IMR-90 (cell line): ENCODE results near the gene SYT2. TPM values are rescaled to one million over a fixed set of nuclear protein-coding genes. Genes with fewer than 3 reads are reported as not detected.

ENCODE experiments used
- ATAC-seq: fragments of 200-7000 bp; cut with Tn5 transposase; 2 replicates; pipeline ENCODE4 v1.9.1; 2020; ENCODE audit warnings: low read depth, mild to moderate bottlenecking, moderate library complexity
- BruUV-seq: library from RNA; stranded (reverse); fragments of 400-500 nt; replicated peaks from 2 replicates; lab custom pipeline; 2021; lab: Mats Ljungman, UMichigan
- CTCF ChIA-PET: fragments of 300-600 bp; formaldehyde crosslinking; extraction: SDS; loops from one replicate; lab custom pipeline; 2021; ENCODE audit warnings: antibody characterized with exemption; lab: Yijun Ruan, JAX
- POLR2A ChIA-PET: fragments of 300-600 bp; sonication (Branson Sonifier 250); formaldehyde crosslinking; loops from one replicate; lab custom pipeline; 2022; ENCODE audit warnings: antibody characterized with exemption; ENCODE audit not compliant: unreplicated experiment; lab: Charles Lee
- DNase-seq: peaks from one replicate; pipeline ENCODE4 v3.0.0; 2013
- H2AFZ ChIP-seq: replicated peaks from 2 replicates; pipeline ENCODE3; 2013; ENCODE audit warnings: low read length, mild to moderate bottlenecking; ENCODE audit not compliant: poor library complexity
- H2AK5ac ChIP-seq: 2 replicates; pipeline ENCODE4 v1.6.1; 2013; ENCODE audit warnings: low read depth, low read length, inconsistent platforms
- H2AK9ac ChIP-seq: replicated peaks from 2 replicates; pipeline ENCODE3; 2013; ENCODE audit warnings: mild to moderate bottlenecking, low read depth, low read length, moderate library complexity; ENCODE audit not compliant: poor library complexity
- H2BK120ac ChIP-seq: 2 replicates; pipeline ENCODE4 v1.6.1; 2013; ENCODE audit warnings: low read depth, low read length, inconsistent platforms
- H2BK15ac ChIP-seq: 3 replicates; pipeline ENCODE4 v1.6.1; 2013; ENCODE audit warnings: low read depth, low read length, inconsistent platforms
- H2BK20ac ChIP-seq: 2 replicates; pipeline ENCODE4 v1.6.1; 2013; ENCODE audit warnings: low read depth, mild to moderate bottlenecking, inconsistent platforms, low read length, moderate library complexity
- H2BK5ac ChIP-seq: 2 replicates; pipeline ENCODE4 v1.6.1; 2013; ENCODE audit warnings: mild to moderate bottlenecking, low read depth, low read length, inconsistent platforms; ENCODE audit not compliant: poor library complexity, severe bottlenecking
- H3K14ac ChIP-seq: replicated peaks from 2 replicates; pipeline ENCODE4 v1.6.1; 2013; ENCODE audit warnings: low read depth, low read length, inconsistent platforms
- H3K18ac ChIP-seq: 2 replicates; pipeline ENCODE4 v1.6.1; 2013; ENCODE audit warnings: low read depth, low read length, control low read depth
- H3K23ac ChIP-seq: 2 replicates; pipeline ENCODE4 v1.6.1; 2013; ENCODE audit warnings: low read depth, low read length, inconsistent platforms
- H3K27ac ChIP-seq: 2 replicates; pipeline ENCODE4 v1.5.1; 2013; ENCODE audit warnings: mild to moderate bottlenecking, control low read depth, low read length; ENCODE audit not compliant: insufficient read depth
- H3K27me3 ChIP-seq: 2 replicates; pipeline ENCODE4 v1.6.1; 2013; ENCODE audit warnings: low read length; ENCODE audit not compliant: control insufficient read depth, insufficient read depth
- H3K36me3 ChIP-seq: 2 replicates; pipeline ENCODE4 v1.6.1; 2013; ENCODE audit warnings: low read length, mixed read lengths; ENCODE audit not compliant: control insufficient read depth, insufficient read depth
- H3K4ac ChIP-seq: 2 replicates; pipeline ENCODE4 v1.6.1; 2013; ENCODE audit warnings: low read depth, low read length, inconsistent platforms
- H3K4me1 ChIP-seq: 2 replicates; pipeline ENCODE4 v1.6.1; 2013; ENCODE audit warnings: low read length, mixed read lengths; ENCODE audit not compliant: control insufficient read depth, insufficient read depth
- H3K4me2 ChIP-seq: 2 replicates; pipeline ENCODE4 v1.6.1; 2013; ENCODE audit warnings: low read depth, mild to moderate bottlenecking, control low read depth, low read length, moderate library complexity
- H3K4me3 ChIP-seq: 2 replicates; pipeline ENCODE4 v1.5.1; 2013; ENCODE audit warnings: low read depth, mild to moderate bottlenecking, control low read depth, low read length, moderate library complexity; ENCODE audit not compliant: insufficient read depth
- H3K56ac ChIP-seq: 2 replicates; pipeline ENCODE4 v1.6.1; 2013; ENCODE audit warnings: low read length, inconsistent platforms; ENCODE audit not compliant: insufficient read depth; ENCODE audit errors: extremely low read depth
- H3K79me1 ChIP-seq, 2 experiments: 2 replicates each; pipeline ENCODE4 v1.6.1; 2013; ENCODE audit warnings: low read length in 2 of 2, inconsistent platforms in 1 of 2, low read depth in 1 of 2
- H3K9ac ChIP-seq: 2 replicates; pipeline ENCODE4 v1.6.1; 2013; ENCODE audit warnings: low read depth, low read length, control low read depth
- H3K9me1 ChIP-seq: 2 replicates; pipeline ENCODE4 v1.6.1; 2013; ENCODE audit warnings: low read length, inconsistent platforms; ENCODE audit not compliant: insufficient read depth
- H3K9me3 ChIP-seq: 2 replicates; pipeline ENCODE4 v1.6.1; 2013; ENCODE audit warnings: low read length; ENCODE audit not compliant: control insufficient read depth, insufficient read depth
- H4K20me1 ChIP-seq: 2 replicates; pipeline ENCODE4 v1.6.1; 2013; ENCODE audit warnings: low read length, inconsistent platforms; ENCODE audit not compliant: insufficient read depth
- H4K5ac ChIP-seq: 2 replicates; pipeline ENCODE4 v1.6.1; 2013; ENCODE audit warnings: mild to moderate bottlenecking, low read depth, low read length, control low read depth
- H4K8ac ChIP-seq, 2 experiments: 2 replicates each; pipeline ENCODE4 v1.6.1; 2013; ENCODE audit warnings: low read depth in 2 of 2, low read length in 2 of 2, control low read depth in 1 of 2, inconsistent platforms in 1 of 2
- H4K91ac ChIP-seq: 2 replicates; pipeline ENCODE4 v1.6.1; 2013; ENCODE audit warnings: low read depth, low read length, inconsistent platforms; ENCODE audit not compliant: insufficient read depth
- BHLHE40 ChIP-seq: fragments of 150-350 bp; IDR thresholded peaks from 2 replicates; pipeline ENCODE4 v1.6.1; 2016; ENCODE audit warnings: mild to moderate bottlenecking, low read depth, low read length
- FOS ChIP-seq: fragments of 150-350 bp; IDR thresholded peaks from 2 replicates; pipeline ENCODE4 v1.6.1; 2016; ENCODE audit warnings: low read depth, low read length
- MAZ ChIP-seq: IDR thresholded peaks from 2 replicates; pipeline ENCODE4 v1.6.1; 2012; ENCODE audit warnings: low read depth, mild to moderate bottlenecking, low read length, improper control_type of control experiment, moderate library complexity, borderline replicate concordance
- MXI1 ChIP-seq: IDR thresholded peaks from 2 replicates; pipeline ENCODE4 v1.6.1; 2012; ENCODE audit warnings: low read depth, mild to moderate bottlenecking, low read length, moderate library complexity, borderline replicate concordance
- RAD21 ChIP-seq: IDR thresholded peaks from 2 replicates; pipeline ENCODE4 v1.6.1; 2012; ENCODE audit warnings: low read length, improper control_type of control experiment
- SMC3 ChIP-seq: fragments of 150-350 bp; IDR thresholded peaks from 2 replicates; pipeline ENCODE4 v1.6.1; 2016; ENCODE audit warnings: low read depth, mild to moderate bottlenecking, antibody characterized with exemption, low read length, moderate library complexity
- WGBS, 2 experiments: methylation state at CpG; one replicate each; pipeline versions ENCODE4 v1.1.5 to v1.1.7; 2013; ENCODE audit warnings: missing lambda C conversion rate in 2 of 2; ENCODE audit not compliant: insufficient read length in 1 of 2; ENCODE audit errors: extremely low coverage in 2 of 2; 5-methylcytosine and 5-hydroxymethylcytosine counted together
- dilution Hi-C: fragments of 300-500 bp; cut with HindIII; formaldehyde crosslinking; loops from one replicate; pipeline ENCODE4 v1.14.3; 2018; ENCODE audit warnings: low sequenced_read_pairs; ENCODE audit not compliant: unreplicated experiment
- in situ Hi-C: fragments of 300-500 bp; cut with MboI; formaldehyde crosslinking; loops from 3 replicates; pipeline ENCODE4 v1.14.3; 2019; ENCODE audit warnings: low sequenced_read_pairs, inconsistent platforms, mixed read lengths
- intact Hi-C: fragments of 100-400 bp; cut with micrococcal nuclease; formaldehyde crosslinking; loops from 2 replicates; pipeline ENCODE4 v1.10.0; 2022
- polyA plus RNA-seq, 3 experiments: library from polyadenylated mRNA; depleted of rRNA; stranded (reverse); fragments of >200 nt; gene quantifications; 2 replicates each; pipeline ENCODE4 v1.2.3, GENCODE V29; 2012; ENCODE audit warnings: low replicate concordance in 1 of 3
- total RNA-seq: library from RNA; depleted of rRNA; stranded (reverse); fragments of >200 nt; gene quantifications from 2 replicates; pipeline ENCODE4 v1.2.3, GENCODE V29; 2012
- TF ChIP-seq, protein P1 (sequence below): conservative IDR thresholded peaks from 2 replicates; pipeline ENCODE4 v1.5.1; 2012; ENCODE audit warnings: mild to moderate bottlenecking, low read depth, low read length, improper control_type of control experiment

SYT2 gene
- total and polyA plus RNA-seq, 2 of the 4 experiments (the other 2 are of a cell fraction): under 0.01 TPM

GRCh38 chr1:202697038-202697437 is 13.2 kb downstream of the SYT2 start:
- Histone ChIP-seq H2BK5ac (no peak overlapping the region), H3K4ac (no peak overlapping the region), H3K9me3 (no peaks in the 10 kb centered on the region), H3K23ac (no peak overlapping the region), H2AK5ac (no peak overlapping the region), H4K20me1 (peaks cover 3% of the 10 kb centered on the region; the same call in 1 of the 2 replicates), H4K91ac (no peak overlapping the region), H3K27ac (no peak overlapping the region), H2BK20ac (no peak overlapping the region), H3K14ac (no peak overlapping the region), H3K79me1 (no peaks in the 10 kb centered on the region), H3K56ac (no peak overlapping the region), H4K8ac (no peak overlapping the region), H2AFZ (peak overlapping the region; percentile 47), H3K4me3 (no peak overlapping the region), H3K18ac (no peak overlapping the region), H3K36me3 (no peaks in the 10 kb centered on the region), H2BK120ac (no peak overlapping the region), H4K5ac (no peak overlapping the region), H3K27me3 (peaks cover 62% of the 10 kb centered on the region), H3K9me1 (no peaks in the 10 kb centered on the region), H2BK15ac (no peak overlapping the region), H3K4me1 (no peaks in the 10 kb centered on the region), H3K9ac (no peak overlapping the region), H3K4me2 (no peak overlapping the region), H2AK9ac (no peak overlapping the region)
- no TSS peak for BruUV-seq
- dilution Hi-C loops (no loop called here), in situ Hi-C loops (no loop called here), intact Hi-C loops (no loop called here)
- WGBS, 2 experiments: no CpG with 5 or more reads among the region's 6 CpGs
- TF ChIP-seq FOS (no peak), BHLHE40 (no peak), MAZ (no peak), MXI1 (no peak), SMC3 (no peak), RAD21 (no peak)
- TF ChIP-seq, protein P1, sequence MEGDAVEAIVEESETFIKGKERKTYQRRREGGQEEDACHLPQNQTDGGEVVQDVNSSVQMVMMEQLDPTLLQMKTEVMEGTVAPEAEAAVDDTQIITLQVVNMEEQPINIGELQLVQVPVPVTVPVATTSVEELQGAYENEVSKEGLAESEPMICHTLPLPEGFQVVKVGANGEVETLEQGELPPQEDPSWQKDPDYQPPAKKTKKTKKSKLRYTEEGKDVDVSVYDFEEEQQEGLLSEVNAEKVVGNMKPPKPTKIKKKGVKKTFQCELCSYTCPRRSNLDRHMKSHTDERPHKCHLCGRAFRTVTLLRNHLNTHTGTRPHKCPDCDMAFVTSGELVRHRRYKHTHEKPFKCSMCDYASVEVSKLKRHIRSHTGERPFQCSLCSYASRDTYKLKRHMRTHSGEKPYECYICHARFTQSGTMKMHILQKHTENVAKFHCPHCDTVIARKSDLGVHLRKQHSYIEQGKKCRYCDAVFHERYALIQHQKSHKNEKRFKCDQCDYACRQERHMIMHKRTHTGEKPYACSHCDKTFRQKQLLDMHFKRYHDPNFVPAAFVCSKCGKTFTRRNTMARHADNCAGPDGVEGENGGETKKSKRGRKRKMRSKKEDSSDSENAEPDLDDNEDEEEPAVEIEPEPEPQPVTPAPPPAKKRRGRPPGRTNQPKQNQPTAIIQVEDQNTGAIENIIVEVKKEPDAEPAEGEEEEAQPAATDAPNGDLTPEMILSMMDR: no peak
- DNase-seq: no peak
- ChIA-PET POLR2A (no interaction called here), CTCF (no interaction called here)
- no peak for ATAC-seq
